Measurements from ENCODE around the gene IL17F. TPM values are rescaled to one million over a fixed set of nuclear protein-coding genes. Genes with fewer than 3 reads are reported as not detected.

IL17F gene
- total and polyA plus RNA-seq, 2 of the 8 experiments (the other 6 are each of a cell fraction or from before 2014, with no cell fraction given): 0.08 TPM; not detected in 1

DNA sequence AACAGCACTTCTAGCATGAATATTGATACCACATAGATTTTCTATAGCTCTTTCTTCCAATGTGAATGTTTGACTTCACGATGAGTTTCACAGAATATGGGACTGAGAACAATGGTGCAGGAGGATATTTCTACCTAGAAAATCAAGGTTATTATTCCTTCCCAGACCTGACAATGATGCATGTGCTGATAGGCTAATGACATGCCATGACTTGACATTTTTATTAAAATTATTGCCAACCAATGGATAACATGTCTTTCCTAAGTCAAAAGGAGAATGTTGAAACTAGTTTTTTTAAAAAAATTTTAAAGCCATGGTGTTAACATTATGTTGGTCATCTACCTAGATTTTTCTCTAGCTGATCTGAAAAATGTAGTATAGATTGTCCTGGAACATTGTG lies 57.2 kb downstream of the IL17F start:
- Histone ChIP-seq H2BK12ac (ENCODE audit: low read depth, low read length) (no peak overlapping the region), H3K27me3 (replicated peaks in 1 of 4; ENCODE audit: control insufficient read depth in 3 of 4, extremely low read depth in 1 of 4, insufficient read depth in 3 of 4, low read length in 3 of 4) (no peaks in the 10 kb centered on the region), H4K5ac (ENCODE audit: insufficient read length, low read depth, low read length) (no peak overlapping the region), H3K79me1 (ENCODE audit: low read depth, low read length) (no peaks in the 10 kb centered on the region), H3K79me2 (ENCODE audit: control insufficient read depth in 1 of 2, insufficient read depth in 2 of 2, low read length in 2 of 2) (no peaks in the 10 kb centered on the region), H3K4me3 (ENCODE audit: extremely low read depth in 1 of 4, insufficient read depth in 2 of 4, low read depth in 3 of 4, low read length in 4 of 4) (no peak overlapping the region), H3K23ac (ENCODE audit: insufficient read length) (no peak overlapping the region), H4K91ac (replicated peaks; ENCODE audit: insufficient read length, low read length) (no peak overlapping the region), H2BK120ac (replicated peaks; ENCODE audit: low read depth, low read length) (no peak overlapping the region), H3K23me2 (ENCODE audit: low read depth, low read length) (no peaks in the 10 kb centered on the region; the same call in 1 of the 2 replicates), H4K8ac (ENCODE audit: extremely low read depth, insufficient read depth, low read length) (no peak overlapping the region), H3K36me3 (ENCODE audit: control insufficient read depth in 2 of 4, insufficient read depth in 4 of 4, low read length in 3 of 4) (no peaks in the 10 kb centered on the region), H3K9me3 (ENCODE audit: insufficient read depth in 2 of 2, low read depth in 1 of 2, low read length in 1 of 2) (peaks cover 0 to 3% of the 10 kb centered on the region in 2 experiments; a peak in 2 of 4 replicates), H3K18ac (ENCODE audit: extremely low read depth, low read length) (no peak overlapping the region), H2AK5ac (ENCODE audit: low read depth, low read length) (no peak overlapping the region), H3K56ac (replicated peaks; ENCODE audit: insufficient read length, low read depth, low read length) (no peak overlapping the region), H3K14ac (ENCODE audit: insufficient read length) (no peak overlapping the region), H2BK20ac (ENCODE audit: low read length) (no peak overlapping the region), H3K4ac (replicated peaks; ENCODE audit: insufficient read length, low read depth, low read length) (no peak overlapping the region), H3K4me1 (replicated peaks in 1 of 4; ENCODE audit: control insufficient read depth in 3 of 4, insufficient read depth in 4 of 4, low read length in 3 of 4) (peaks cover 0 to 7% (median 3%) of the 10 kb centered on the region in 4 experiments; a peak in 3 of 7 replicates), H2AFZ (ENCODE audit: low read length) (no peak overlapping the region), H2BK5ac (ENCODE audit: low read depth, low read length) (no peak overlapping the region), H3K4me2 (ENCODE audit: insufficient read depth in 1 of 2, low read depth in 2 of 2, low read length in 2 of 2) (no peak overlapping the region), H3K27ac (ENCODE audit: low read depth, low read length) (no peak overlapping the region), H2BK15ac (ENCODE audit: low read length) (no peak overlapping the region), H3K9ac (replicated peaks in 1 of 4; ENCODE audit: extremely low read depth in 1 of 4, low read depth in 3 of 4, low read length in 3 of 4) (no peak overlapping the region), H4K20me1 (replicated peaks in 1 of 2; ENCODE audit: control insufficient read depth in 1 of 2, insufficient read depth in 2 of 2, low read length in 2 of 2) (no peaks in the 10 kb centered on the region)
- CTCF ChIA-PET (ENCODE audit: partially characterized antibody): interaction anchor here (1.1 kb wide), 1 partner anchor 47 kb away, joined by 3 read pairs; no protein-coding TSS in a partner anchor
- no peak for FAIRE-seq
- WGBS, 2 experiments (ENCODE audit: extremely low coverage in 1 of 2, insufficient coverage in 1 of 2, insufficient read length in 1 of 2, insufficient replicate concordance in 2 of 2, low coverage in 1 of 2, low lambda C conversion rate in 2 of 2, missing lambda C conversion rate in 1 of 2): 91% methylated on average over 1 of the region's 1 CpG; no CpG with 5 or more reads in 1 of the 2 experiments
- DNase-seq (ENCODE audit: low read depth in 1 of 2, low spot score in 2 of 2): no peak
- POLR2A ChIA-PET (ENCODE audit: partially characterized antibody): no interaction called here
- TF ChIP-seq BACH1 (IDR thresholded peaks at IDR 0.05; ENCODE audit: low read length) (no peak), CREB1 (IDR thresholded peaks at IDR 0.05) (no peak), SP2 (IDR thresholded peaks at IDR 0.05; ENCODE audit: low read length) (no peak), BRCA1 (IDR thresholded peaks at IDR 0.05; ENCODE audit: low read depth, low read length) (no peak), SAP30 (IDR thresholded peaks at IDR 0.05; ENCODE audit: insufficient read depth, insufficient replicate concordance, low read length) (no peak), CEBPB (IDR thresholded peaks at IDR 0.05; ENCODE audit: low read depth, low read length) (no peak), RBBP5 (IDR thresholded peaks at IDR 0.05; ENCODE audit: borderline replicate concordance, low read depth, low read length) (no peak), RNF2 (IDR thresholded peaks at IDR 0.05; ENCODE audit: borderline replicate concordance, low read depth, low read length, missing control alignments, poor library complexity, severe bottlenecking) (no peak), TBP (IDR thresholded peaks at IDR 0.05; ENCODE audit: low read depth, low read length) (no peak)
- TF ChIP-seq, protein P1, sequence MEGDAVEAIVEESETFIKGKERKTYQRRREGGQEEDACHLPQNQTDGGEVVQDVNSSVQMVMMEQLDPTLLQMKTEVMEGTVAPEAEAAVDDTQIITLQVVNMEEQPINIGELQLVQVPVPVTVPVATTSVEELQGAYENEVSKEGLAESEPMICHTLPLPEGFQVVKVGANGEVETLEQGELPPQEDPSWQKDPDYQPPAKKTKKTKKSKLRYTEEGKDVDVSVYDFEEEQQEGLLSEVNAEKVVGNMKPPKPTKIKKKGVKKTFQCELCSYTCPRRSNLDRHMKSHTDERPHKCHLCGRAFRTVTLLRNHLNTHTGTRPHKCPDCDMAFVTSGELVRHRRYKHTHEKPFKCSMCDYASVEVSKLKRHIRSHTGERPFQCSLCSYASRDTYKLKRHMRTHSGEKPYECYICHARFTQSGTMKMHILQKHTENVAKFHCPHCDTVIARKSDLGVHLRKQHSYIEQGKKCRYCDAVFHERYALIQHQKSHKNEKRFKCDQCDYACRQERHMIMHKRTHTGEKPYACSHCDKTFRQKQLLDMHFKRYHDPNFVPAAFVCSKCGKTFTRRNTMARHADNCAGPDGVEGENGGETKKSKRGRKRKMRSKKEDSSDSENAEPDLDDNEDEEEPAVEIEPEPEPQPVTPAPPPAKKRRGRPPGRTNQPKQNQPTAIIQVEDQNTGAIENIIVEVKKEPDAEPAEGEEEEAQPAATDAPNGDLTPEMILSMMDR (IDR thresholded peaks at IDR 0.05; ENCODE audit: control extremely low read depth in 1 of 3, insufficient read depth in 1 of 3, low read depth in 1 of 3, low read length in 3 of 3): no peak
- TF ChIP-seq, protein P2, sequence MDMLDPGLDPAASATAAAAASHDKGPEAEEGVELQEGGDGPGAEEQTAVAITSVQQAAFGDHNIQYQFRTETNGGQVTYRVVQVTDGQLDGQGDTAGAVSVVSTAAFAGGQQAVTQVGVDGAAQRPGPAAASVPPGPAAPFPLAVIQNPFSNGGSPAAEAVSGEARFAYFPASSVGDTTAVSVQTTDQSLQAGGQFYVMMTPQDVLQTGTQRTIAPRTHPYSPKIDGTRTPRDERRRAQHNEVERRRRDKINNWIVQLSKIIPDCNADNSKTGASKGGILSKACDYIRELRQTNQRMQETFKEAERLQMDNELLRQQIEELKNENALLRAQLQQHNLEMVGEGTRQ (IDR thresholded peaks at IDR 0.05; ENCODE audit: low read length): no peak
